OCI-LY3 (cell line): Measurements from ENCODE around the gene PLS1.

Source experiments
- H2AFZ ChIP-seq: fragments of 200-600, 300-600 bp; shearing (Covaris generic); 2 replicates; pipeline ENCODE4 v1.6.0; 2014; ENCODE audit warnings: antibody characterized with exemption, low read depth, low read length
- H3K27ac ChIP-seq: fragments of 200-600, 300-600 bp; sonication (generic); 2 replicates; pipeline ENCODE4 v1.5.1; 2014; ENCODE audit warnings: mild to moderate bottlenecking, low read length, moderate library complexity, mixed read lengths
- H3K27me3 ChIP-seq: fragments of 200-600, 300-600 bp; sonication (generic); 2 replicates; pipeline ENCODE4 v1.6.1; 2014; ENCODE audit warnings: low read depth, low read length, mixed read lengths
- H3K36me3 ChIP-seq: fragments of 200-600, 300-600 bp; sonication (generic); replicated peaks from 2 replicates; pipeline ENCODE3; 2014; ENCODE audit warnings: low read depth, low read length, mixed read lengths
- H3K4me1 ChIP-seq: fragments of 300-600, 200-600 bp; sonication (generic); 2 replicates; pipeline ENCODE4 v1.6.1; 2014; ENCODE audit warnings: low read length, mixed read lengths
- H3K4me2 ChIP-seq: fragments of 200-600, 300-600 bp; sonication (generic); 2 replicates; pipeline ENCODE4 v1.6.1; 2014; ENCODE audit warnings: low read length, mixed read lengths
- H3K4me3 ChIP-seq: fragments of 300-600, 200-600 bp; sonication (generic); 2 replicates; pipeline ENCODE4 v1.5.1; 2014; ENCODE audit warnings: antibody characterized with exemption, mild to moderate bottlenecking, low read length, moderate library complexity
- H3K79me2 ChIP-seq: fragments of 300-600, 200-600 bp; shearing (Covaris generic); 2 replicates; pipeline ENCODE4 v1.6.1; 2014; ENCODE audit warnings: mild to moderate bottlenecking, low read length, mixed read lengths
- H3K9ac ChIP-seq: fragments of 300-600, 200-600 bp; shearing (Covaris generic); 2 replicates; pipeline ENCODE4 v1.6.0; 2014; ENCODE audit warnings: mild to moderate bottlenecking, low read length, moderate library complexity
- H3K9me3 ChIP-seq: fragments of 200-600, 300-600 bp; shearing (Covaris generic); 2 replicates; pipeline ENCODE4 v1.6.1; 2014; ENCODE audit warnings: low read length, mixed read lengths; ENCODE audit not compliant: insufficient read depth
- H4K20me1 ChIP-seq: fragments of 200-600, 300-600 bp; sonication (generic); 2 replicates; pipeline ENCODE4 v1.6.1; 2016; ENCODE audit warnings: low read length, mixed read lengths; ENCODE audit not compliant: insufficient read depth
- EZH2phosphoT487 ChIP-seq: fragments of 200-600 bp; shearing (Covaris generic); IDR thresholded peaks from 2 replicates; pipeline ENCODE4 v1.6.1; 2018; ENCODE audit warnings: antibody characterized with exemption, mixed run types, low read depth
- TF ChIP-seq, protein P1 (sequence below): fragments of 200-600, 300-600 bp; sonication (generic); IDR thresholded peaks from 2 replicates; pipeline ENCODE4 v1.5.1; 2014; ENCODE audit warnings: antibody characterized with exemption, low read length, low read depth

The PLS1 gene

GRCh38 chr3:142595141-142595540, 1.1 kb upstream of the PLS1 start:
- Histone ChIP-seq H3K4me3 (peak overlapping the region; percentile 93; the same call in 1 of the 2 replicates), H3K9me3 (no peaks in the 10 kb centered on the region), H3K4me1 (peaks cover 11% of the 10 kb centered on the region), H3K79me2 (no peaks in the 10 kb centered on the region), H3K4me2 (peak overlapping the region; percentile 94), H3K27me3 (no peaks in the 10 kb centered on the region), H3K36me3 (no peaks in the 10 kb centered on the region), H3K9ac (no peak overlapping the region), H3K27ac (no peak overlapping the region), H4K20me1 (no peaks in the 10 kb centered on the region), H2AFZ (peak overlapping the region; percentile 100; the same call in 1 of the 2 replicates)
- TF ChIP-seq, protein P1, sequence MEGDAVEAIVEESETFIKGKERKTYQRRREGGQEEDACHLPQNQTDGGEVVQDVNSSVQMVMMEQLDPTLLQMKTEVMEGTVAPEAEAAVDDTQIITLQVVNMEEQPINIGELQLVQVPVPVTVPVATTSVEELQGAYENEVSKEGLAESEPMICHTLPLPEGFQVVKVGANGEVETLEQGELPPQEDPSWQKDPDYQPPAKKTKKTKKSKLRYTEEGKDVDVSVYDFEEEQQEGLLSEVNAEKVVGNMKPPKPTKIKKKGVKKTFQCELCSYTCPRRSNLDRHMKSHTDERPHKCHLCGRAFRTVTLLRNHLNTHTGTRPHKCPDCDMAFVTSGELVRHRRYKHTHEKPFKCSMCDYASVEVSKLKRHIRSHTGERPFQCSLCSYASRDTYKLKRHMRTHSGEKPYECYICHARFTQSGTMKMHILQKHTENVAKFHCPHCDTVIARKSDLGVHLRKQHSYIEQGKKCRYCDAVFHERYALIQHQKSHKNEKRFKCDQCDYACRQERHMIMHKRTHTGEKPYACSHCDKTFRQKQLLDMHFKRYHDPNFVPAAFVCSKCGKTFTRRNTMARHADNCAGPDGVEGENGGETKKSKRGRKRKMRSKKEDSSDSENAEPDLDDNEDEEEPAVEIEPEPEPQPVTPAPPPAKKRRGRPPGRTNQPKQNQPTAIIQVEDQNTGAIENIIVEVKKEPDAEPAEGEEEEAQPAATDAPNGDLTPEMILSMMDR: no peak
- no peak for TF ChIP-seq EZH2phosphoT487

- Histone ChIP-seq H3K4me3 (peak overlapping the region; percentile 93), H3K4me2 (peak overlapping the region; percentile 94), H3K9me3 (no peaks in the 10 kb centered on the region), H3K36me3 (no peaks in the 10 kb centered on the region), H3K79me2 (no peaks in the 10 kb centered on the region), H3K27ac (no peak overlapping the region), H2AFZ (peak overlapping the region; percentile 100), H3K4me1 (peaks cover 11% of the 10 kb centered on the region), H3K27me3 (no peaks in the 10 kb centered on the region), H3K9ac (peak overlapping the region; percentile 73), H4K20me1 (no peaks in the 10 kb centered on the region)
- TF ChIP-seq, protein P1: no peak
- no peak for TF ChIP-seq EZH2phosphoT487
Observed at GRCh38 chr3:142595581-142595950, 627 bp upstream of the PLS1 start.

DNA sequence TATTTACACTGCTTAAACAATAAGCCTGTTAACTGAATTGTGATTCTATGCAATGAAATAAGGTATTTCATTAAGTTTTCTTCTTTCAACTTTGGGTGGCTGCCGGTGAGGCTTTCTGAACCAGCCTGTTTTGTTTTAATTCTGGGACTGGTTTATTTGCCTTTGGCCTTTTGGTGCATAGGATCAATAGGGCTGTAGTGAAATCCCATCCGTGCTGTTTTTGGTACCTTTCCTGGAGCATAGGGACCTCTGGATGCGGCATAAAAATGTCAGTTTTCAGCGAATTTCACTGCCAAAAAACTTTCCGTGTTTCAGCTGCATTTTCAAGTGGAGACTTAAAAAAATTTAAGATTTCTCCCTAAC, 514 bp downstream of the PLS1 start:
- Histone ChIP-seq H4K20me1 (no peaks in the 10 kb centered on the region), H3K9ac (peak overlapping the region; percentile 73), H3K4me3 (peak overlapping the region; percentile 93), H3K9me3 (no peaks in the 10 kb centered on the region), H3K27me3 (no peaks in the 10 kb centered on the region), H3K36me3 (no peaks in the 10 kb centered on the region), H3K4me2 (peak overlapping the region; percentile 94), H2AFZ (peak overlapping the region; percentile 100), H3K4me1 (peaks cover 11% of the 10 kb centered on the region), H3K27ac (no peak overlapping the region), H3K79me2 (no peaks in the 10 kb centered on the region)
- TF ChIP-seq, protein P1: no peak

GRCh38 chr3:142597906-142598305, 1.7 kb downstream of the PLS1 start:
- Histone ChIP-seq H2AFZ (no peak overlapping the region), H3K4me1 (peaks cover 11% of the 10 kb centered on the region), H3K79me2 (no peaks in the 10 kb centered on the region), H4K20me1 (no peaks in the 10 kb centered on the region), H3K27me3 (no peaks in the 10 kb centered on the region), H3K36me3 (no peaks in the 10 kb centered on the region), H3K4me2 (no peak overlapping the region), H3K4me3 (no peak overlapping the region), H3K9me3 (no peaks in the 10 kb centered on the region), H3K9ac (no peak overlapping the region), H3K27ac (no peak overlapping the region)
- TF ChIP-seq, protein P1: no peak
- TF ChIP-seq EZH2phosphoT487: no peak
